KOPT-K1 (cell line): ENCODE measurements around the gene MYL5.

ENCODE experiments used
- H3K27ac ChIP-seq: fragments of 200-600 bp; sonication (generic); 2 replicates; pipeline ENCODE4 v1.5.1; 2016; ENCODE audit warnings: antibody characterized with exemption, mild to moderate bottlenecking, low read depth, low read length; ENCODE audit not compliant: poor library complexity, severe bottlenecking
- H3K36me3 ChIP-seq: fragments of 200-600 bp; sonication (generic); 2 replicates; pipeline ENCODE4 v1.5.1; 2017; ENCODE audit warnings: antibody characterized with exemption, mild to moderate bottlenecking, low read length, moderate library complexity; ENCODE audit not compliant: insufficient read depth
- H3K9me3 ChIP-seq: fragments of 200-600 bp; sonication (generic); 2 replicates; pipeline ENCODE4 v1.5.1; 2017; ENCODE audit warnings: antibody characterized with exemption, low read length, mild to moderate bottlenecking; ENCODE audit not compliant: insufficient read depth, poor library complexity, severe bottlenecking

MYL5 gene

DNA sequence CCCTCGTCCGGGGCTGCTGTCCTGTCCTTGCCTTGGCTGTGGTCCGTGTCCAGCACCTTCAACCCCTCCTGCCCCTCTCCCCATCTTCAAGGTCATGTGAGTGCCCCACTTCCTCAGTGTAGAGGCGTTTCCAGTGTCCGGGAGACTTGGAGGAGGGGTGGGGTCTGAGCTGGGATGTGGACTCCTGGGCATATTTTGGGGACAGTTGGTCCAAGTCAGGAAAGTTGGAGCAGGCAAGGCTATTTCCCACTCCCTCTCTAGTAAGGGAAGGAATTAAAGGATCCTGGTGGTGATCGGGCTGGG is 34.2 kb downstream of the MYL5 start:
- Histone ChIP-seq H3K9me3 (no peaks in the 10 kb centered on the region), H3K27ac (no peak overlapping the region), H3K36me3 (peaks cover 37% of the 10 kb centered on the region)

- H3K36me3 ChIP-seq: peaks cover 41% of the 10 kb centered on the region
- no peaks in the 10 kb centered on the region for H3K9me3 ChIP-seq
- H3K27ac ChIP-seq: no peak overlapping the region
Measured at GRCh38 chr4:709348-709747, 35.0 kb downstream of the MYL5 start.

DNA sequence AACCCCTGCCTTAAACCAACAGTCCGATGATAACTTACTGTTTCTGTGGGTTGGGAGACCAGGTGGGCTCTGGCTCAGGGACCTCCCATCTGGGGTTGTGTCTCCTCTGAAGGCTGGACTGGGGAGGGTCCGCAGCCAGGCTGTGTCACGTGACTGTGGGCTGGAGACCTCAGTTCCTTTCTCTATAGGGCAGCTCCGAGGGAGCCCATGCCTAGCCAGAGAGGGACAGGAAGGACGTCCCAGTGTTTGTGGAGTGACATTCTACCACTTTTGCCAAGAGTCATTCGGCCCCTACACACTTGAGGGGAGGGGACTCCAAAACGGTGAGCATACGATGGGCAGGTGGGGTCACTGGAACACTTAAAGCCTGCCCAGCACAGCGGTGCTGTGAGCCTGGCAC is 35.8 kb downstream of the MYL5 start:
- Histone ChIP-seq H3K36me3 (peaks cover 43% of the 10 kb centered on the region), H3K27ac (no peak overlapping the region), H3K9me3 (no peaks in the 10 kb centered on the region)

DNA sequence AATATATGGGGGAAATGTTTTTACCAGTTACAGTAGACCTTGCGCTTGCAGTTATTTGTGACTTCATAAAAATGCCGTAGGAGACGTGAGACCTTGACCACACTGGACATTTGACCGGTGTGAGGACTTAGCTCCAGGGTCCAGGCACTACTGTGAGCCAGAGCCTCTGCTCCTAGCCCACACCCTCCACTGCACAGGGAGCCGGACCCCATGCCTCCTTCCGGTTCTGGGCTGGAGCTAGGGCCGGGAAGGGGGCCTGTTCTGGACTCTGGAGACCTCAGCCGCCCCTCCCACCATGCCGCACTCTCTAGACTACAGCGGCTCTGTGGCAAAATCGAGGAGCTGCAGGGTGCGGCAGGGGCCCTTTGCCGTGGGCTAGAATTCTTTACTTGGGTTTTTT is 36.6 kb downstream of the MYL5 start:
- Histone ChIP-seq H3K36me3 (peaks cover 43% of the 10 kb centered on the region), H3K9me3 (no peaks in the 10 kb centered on the region), H3K27ac (no peak overlapping the region)

GRCh38 chr4:712093-712492 is 37.8 kb downstream of the MYL5 start:
- H3K36me3 ChIP-seq: peaks cover 43% of the 10 kb centered on the region
- no peak overlapping the region for H3K27ac ChIP-seq
- H3K9me3 ChIP-seq: no peaks in the 10 kb centered on the region

GRCh38 chr4:712916-713632 is 38.7 kb downstream of the MYL5 start:
- Histone ChIP-seq H3K9me3 (no peaks in the 10 kb centered on the region), H3K36me3 (peaks cover 43% of the 10 kb centered on the region), H3K27ac (no peak overlapping the region)

- Histone ChIP-seq H3K36me3 (peaks cover 33% of the 10 kb centered on the region), H3K9me3 (no peaks in the 10 kb centered on the region)
Measured at GRCh38 chr4:714087-714486, 39.7 kb downstream of the MYL5 start.

DNA sequence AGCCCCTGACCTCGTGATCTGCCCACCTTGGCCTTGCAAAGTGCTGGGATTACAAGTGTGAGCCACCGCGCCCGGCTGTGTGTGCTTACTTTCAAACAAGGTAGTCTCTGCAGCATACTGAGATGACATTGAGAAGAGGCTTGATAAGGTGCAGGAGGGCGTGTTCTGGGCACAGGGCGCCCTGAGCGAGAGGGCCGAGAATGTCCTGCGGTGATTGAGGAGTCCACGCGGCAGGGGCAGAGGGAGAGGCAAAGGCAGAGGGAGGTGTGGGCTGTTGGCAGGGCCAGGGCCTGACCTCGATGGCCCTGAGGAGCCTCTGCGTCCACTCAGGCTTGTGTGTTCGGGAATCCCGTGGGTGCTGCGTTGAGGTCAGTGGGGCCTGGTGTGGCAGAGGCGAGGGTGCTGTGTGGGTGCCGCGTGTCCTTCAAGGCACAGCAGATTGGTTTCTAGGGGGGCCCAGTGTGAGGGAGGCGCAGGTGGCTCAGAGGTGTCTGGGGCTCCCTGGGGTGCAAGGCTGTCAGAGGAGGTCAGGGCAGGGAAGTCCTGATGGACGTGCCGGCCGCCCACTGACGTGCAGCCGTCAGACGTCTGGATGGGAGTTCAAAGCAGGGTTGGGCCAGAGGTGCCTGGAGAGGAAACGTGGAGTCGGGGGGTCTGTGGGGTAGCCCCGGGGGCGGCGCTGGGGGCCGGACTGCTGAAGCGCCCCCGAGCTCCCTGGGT is 43.4 kb downstream of the MYL5 start:
- peaks cover 28% of the 10 kb centered on the region; the same call in 1 of the 2 replicates for H3K36me3 ChIP-seq
- H3K9me3 ChIP-seq: no peaks in the 10 kb centered on the region
- H3K27ac ChIP-seq: no peak overlapping the region

More at GRCh38 chr4:714087-714486, 39.7 kb downstream of the MYL5 start:
- no peak overlapping the region for H3K27ac ChIP-seq

DNA sequence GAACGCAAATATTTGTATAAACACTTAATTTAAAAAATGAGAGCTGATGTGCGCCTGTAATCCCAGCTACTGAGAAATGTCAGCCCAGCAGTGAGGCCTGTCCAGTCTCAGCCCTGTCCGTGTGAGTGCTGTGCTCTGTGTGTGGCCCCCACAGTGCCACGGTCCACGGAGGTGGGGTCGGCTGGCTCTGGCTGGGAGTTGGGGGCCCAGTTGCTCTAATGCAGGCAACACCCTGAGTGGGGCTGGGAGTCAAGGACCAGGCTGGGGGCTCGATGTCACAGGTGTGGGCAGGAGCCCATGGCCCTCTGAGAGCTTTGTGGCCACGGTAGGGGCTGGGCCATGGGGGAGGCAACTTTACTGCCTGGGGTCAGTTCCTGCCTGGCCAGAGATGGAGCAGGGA is 44.1 kb downstream of the MYL5 start:
- H3K36me3 ChIP-seq: peaks cover 30% of the 10 kb centered on the region; the same call in 1 of the 2 replicates
- H3K9me3 ChIP-seq: no peaks in the 10 kb centered on the region
- H3K27ac ChIP-seq: no peak overlapping the region

DNA sequence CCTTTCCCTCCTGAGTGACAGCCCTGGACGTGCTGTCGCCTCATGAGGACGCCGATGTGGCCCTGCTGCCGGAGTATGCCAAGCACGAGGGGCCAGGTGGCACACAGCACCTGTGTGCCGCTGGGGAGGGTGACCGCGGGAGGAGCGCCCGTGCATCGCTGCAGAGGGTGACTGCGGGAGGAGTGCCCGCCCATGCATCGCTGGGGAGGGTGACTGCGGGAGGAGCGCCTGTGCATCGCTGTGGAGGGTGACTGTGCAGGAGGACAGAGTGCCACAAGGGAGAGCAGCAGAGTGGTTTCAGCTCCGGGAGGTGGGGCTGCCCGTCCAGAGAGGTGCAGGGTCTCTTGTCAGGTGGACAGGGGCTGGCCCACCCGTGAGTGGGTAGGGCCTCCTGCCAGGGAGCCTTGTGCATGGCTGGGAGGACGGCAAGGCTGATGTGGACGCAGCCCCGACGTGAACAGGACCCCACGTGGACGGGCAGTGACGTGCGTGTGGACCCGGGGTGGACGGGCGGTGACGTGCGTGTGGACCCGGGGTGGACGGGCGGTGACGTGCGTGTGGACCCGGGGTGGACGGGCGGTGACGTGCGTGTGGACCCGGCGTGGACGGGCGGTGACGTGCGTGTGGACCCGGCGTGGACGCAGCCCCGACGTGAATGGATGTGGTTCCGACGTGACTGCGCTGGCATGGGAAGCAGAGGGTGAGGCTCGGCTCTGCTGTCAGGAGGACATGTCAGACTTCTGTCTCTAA is 45.9 kb downstream of the MYL5 start:
- peaks cover 28% of the 10 kb centered on the region; the same call in 1 of the 2 replicates for H3K36me3 ChIP-seq
- no peaks in the 10 kb centered on the region for H3K9me3 ChIP-seq
- no peak overlapping the region for H3K27ac ChIP-seq

DNA sequence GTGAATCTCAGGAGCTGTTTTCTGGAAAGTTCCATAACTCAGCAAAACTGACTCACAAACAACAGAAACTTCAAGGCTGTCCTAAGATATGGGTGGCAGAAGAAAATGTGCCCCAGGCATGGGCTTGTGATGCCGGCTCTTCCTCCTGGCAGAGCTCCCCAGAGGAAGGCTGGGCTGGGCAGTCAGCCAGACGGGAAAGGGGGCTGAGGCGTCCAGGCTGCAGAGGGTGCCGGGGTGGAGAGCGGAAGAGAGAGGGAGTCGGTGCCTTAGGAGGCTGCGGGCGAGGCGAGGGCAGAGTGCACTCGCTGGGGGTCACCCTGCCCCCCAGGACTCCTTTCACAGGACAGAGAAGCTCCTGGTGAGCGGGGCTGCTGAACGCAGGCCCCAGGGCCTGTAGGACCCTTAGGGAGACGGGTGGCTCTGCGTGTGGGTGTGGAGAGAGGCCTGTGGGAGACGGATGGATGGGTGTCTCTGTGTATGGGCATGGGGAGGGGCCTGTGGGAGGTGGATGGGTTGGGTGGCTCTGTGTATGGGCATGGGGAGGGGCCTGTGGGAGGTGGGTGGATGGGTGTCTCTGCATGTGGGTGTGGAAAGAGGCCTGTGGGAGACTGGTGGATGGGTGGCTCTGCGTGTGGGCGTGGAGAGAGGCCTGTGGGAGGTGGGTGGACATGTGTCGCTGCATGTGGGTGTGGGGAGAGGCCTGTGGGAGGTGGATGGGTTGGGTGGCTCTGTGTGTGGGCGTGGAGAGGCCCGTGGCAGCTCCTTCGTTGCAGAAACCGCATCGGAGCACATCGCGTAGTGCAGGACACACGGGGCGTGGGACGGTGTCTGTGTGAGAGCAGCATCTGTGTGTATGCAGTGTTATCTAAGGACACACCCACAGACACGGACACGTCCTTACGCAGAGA is 47.2 kb downstream of the MYL5 start:
- H3K36me3 ChIP-seq: peaks cover 28% of the 10 kb centered on the region; the same call in 1 of the 2 replicates
- no peak overlapping the region for H3K27ac ChIP-seq
- H3K9me3 ChIP-seq: no peaks in the 10 kb centered on the region

- H3K36me3 ChIP-seq: peaks cover 28% of the 10 kb centered on the region; the same call in 1 of the 2 replicates
- H3K27ac ChIP-seq: no peak overlapping the region
- H3K9me3 ChIP-seq: no peaks in the 10 kb centered on the region
Measured at GRCh38 chr4:722169-722725, 47.9 kb downstream of the MYL5 start.

DNA sequence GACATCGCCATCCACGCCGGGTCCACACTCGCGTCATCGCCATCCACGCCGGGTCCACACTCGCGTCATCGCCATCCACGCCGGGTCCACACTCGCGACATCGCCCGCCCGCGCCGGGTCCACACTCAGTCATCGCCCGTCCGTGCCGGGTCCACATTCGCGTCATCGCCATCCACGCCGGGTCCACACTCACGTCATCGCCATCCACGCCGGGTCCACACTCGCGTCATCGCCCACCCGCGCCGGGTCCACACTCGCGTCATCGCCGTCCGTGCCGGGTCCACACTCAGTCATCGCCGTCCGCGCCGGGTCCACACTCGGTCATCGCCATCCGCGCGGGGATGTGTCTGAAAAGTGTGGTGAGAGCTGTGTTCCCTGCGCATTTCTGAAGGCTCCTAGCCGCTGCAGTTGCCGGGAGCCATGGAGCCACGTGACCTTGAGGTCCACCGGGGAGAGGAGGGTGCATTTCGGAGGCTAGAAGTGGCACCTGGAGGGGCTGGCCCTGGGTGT is 48.6 kb downstream of the MYL5 start:
- no peaks in the 10 kb centered on the region for H3K9me3 ChIP-seq
- H3K27ac ChIP-seq: no peak overlapping the region
- peaks cover 29% of the 10 kb centered on the region; the same call in 1 of the 2 replicates for H3K36me3 ChIP-seq
